PC-3 (cell line): Measurements from ENCODE around the gene NEUROD6. TPM values are rescaled to one million over a fixed set of nuclear protein-coding genes. Genes with fewer than 3 reads are reported as not detected.

Experiments
- ATAC-seq: fragments of 200-7000 bp; cut with Tn5 transposase; 2 replicates; pipeline ENCODE4 v1.9.1; 2020; ENCODE audit warnings: mild to moderate bottlenecking, moderate library complexity
- BruUV-seq: library from RNA; stranded (reverse); fragments of 400-500 nt; replicated peaks from 2 replicates; lab custom pipeline; 2021; lab: Mats Ljungman, UMichigan
- CTCF ChIA-PET: fragments of 300-600 bp; sonication (Branson Sonifier 250); formaldehyde crosslinking; loops from one replicate; lab custom pipeline; 2022; ENCODE audit warnings: antibody characterized with exemption; lab: Charles Lee
- POLR2A ChIA-PET: fragments of 300-600 bp; sonication (Branson Sonifier 250); formaldehyde crosslinking; loops from one replicate; lab custom pipeline; 2022; ENCODE audit warnings: antibody characterized with exemption; ENCODE audit not compliant: unreplicated experiment; lab: Charles Lee
- DNase-seq: peaks from one replicate; pipeline ENCODE4 v3.0.0-alpha.2; 2015
- H2AFZ ChIP-seq: fragments of 300-600 bp; sonication (generic); 2 replicates; pipeline ENCODE4 v1.6.0; 2016; ENCODE audit warnings: antibody characterized with exemption, low read length
- H3F3A ChIP-seq: fragments of 300-600 bp; sonication (generic); one replicate; pipeline ENCODE4 v1.6.0; 2017; ENCODE audit warnings: antibody characterized with exemption, low read length, control low read depth, mild to moderate bottlenecking; ENCODE audit not compliant: unreplicated experiment
- H3K27ac ChIP-seq: fragments of 300-600 bp; sonication (generic); 2 replicates; pipeline ENCODE4 v1.5.1; 2016; ENCODE audit warnings: mild to moderate bottlenecking, low read length
- H3K27me3 ChIP-seq: fragments of 300-600 bp; sonication (generic); 2 replicates; pipeline ENCODE4 v1.6.1; 2016; ENCODE audit warnings: low read length, mixed read lengths
- H3K36me3 ChIP-seq: fragments of 300-600 bp; sonication (generic); 2 replicates; pipeline ENCODE4 v1.6.1; 2016; ENCODE audit warnings: low read depth, mixed run types, low read length, mixed read lengths
- H3K4me1 ChIP-seq: fragments of 300-600 bp; sonication (generic); 2 replicates; pipeline ENCODE4 v1.5.1; 2016; ENCODE audit warnings: low read length; ENCODE audit not compliant: insufficient read depth
- H3K4me2 ChIP-seq: fragments of 300-600 bp; sonication (generic); 2 replicates; pipeline ENCODE4 v1.6.0; 2016; ENCODE audit warnings: low read length
- H3K4me3 ChIP-seq: fragments of 300-600 bp; sonication (generic); 2 replicates; pipeline ENCODE4 v1.5.1; 2016; ENCODE audit warnings: mild to moderate bottlenecking, low read length, mixed read lengths
- H3K79me2 ChIP-seq: fragments of 300-600 bp; sonication (generic); 2 replicates; pipeline ENCODE4 v1.6.1; 2017; ENCODE audit warnings: low read length, mixed read lengths
- H3K9ac ChIP-seq: fragments of 300-600 bp; sonication (generic); 2 replicates; pipeline ENCODE4 v1.6.0; 2016; ENCODE audit warnings: mild to moderate bottlenecking, low read length
- H3K9me2 ChIP-seq: fragments of 300-600 bp; sonication (generic); replicated peaks from 2 replicates; pipeline ENCODE4 v1.6.1; 2016; ENCODE audit warnings: mixed run types, low read length, mixed read lengths
- H3K9me3 ChIP-seq: fragments of 300-600 bp; sonication (generic); 2 replicates; pipeline ENCODE4 v1.6.1; 2016; ENCODE audit warnings: low read length, mixed read lengths
- H4K20me1 ChIP-seq: fragments of 300-600 bp; sonication (generic); 2 replicates; pipeline ENCODE4 v1.6.1; 2016; ENCODE audit warnings: low read length, mixed read lengths
- CTCF ChIP-seq: fragments of 300-600 bp; sonication (generic); conservative IDR thresholded peaks from 2 replicates; pipeline ENCODE4 v1.5.1; 2017; ENCODE audit warnings: antibody characterized with exemption, low read depth, mild to moderate bottlenecking, low read length
- EZH2 ChIP-seq: fragments of 300-600 bp; sonication (generic); IDR thresholded peaks from one replicate; pipeline ENCODE4 v1.6.1; 2017; ENCODE audit warnings: antibody characterized with exemption, mild to moderate bottlenecking, low read length; ENCODE audit not compliant: unreplicated experiment
- EZH2phosphoT487 ChIP-seq: fragments of 300-600 bp; sonication (generic); IDR thresholded peaks from 2 replicates; pipeline ENCODE4 v1.6.1; 2018; ENCODE audit warnings: mild to moderate bottlenecking, antibody characterized with exemption, low read length, borderline replicate concordance
- intact Hi-C: fragments of 100-400 bp; cut with micrococcal nuclease; formaldehyde crosslinking; loops from 2 replicates; pipeline ENCODE4 v1.9.0; 2023
- total RNA-seq: library from RNA; depleted of rRNA; stranded (reverse); fragments of >200 nt; gene quantifications from 2 replicates; pipeline ENCODE4 v1.2.3, GENCODE V29; 2014

Gene NEUROD6
- total RNA-seq, 1 experiment from 2014 or later = not detected

- no peak overlapping the region for H3K9ac ChIP-seq
- no peaks in the 10 kb centered on the region for H3F3A ChIP-seq
- no peak overlapping the region for H3K27ac ChIP-seq
- no peak overlapping the region for H3K4me2 ChIP-seq
- no peaks in the 10 kb centered on the region for H4K20me1 ChIP-seq
- H3K4me1 ChIP-seq = no peaks in the 10 kb centered on the region
- no TSS peak for BruUV-seq
- no peak overlapping the region for H3K4me3 ChIP-seq
- H3K9me2 ChIP-seq = no peaks in the 10 kb centered on the region
- H3K9me3 ChIP-seq = no peaks in the 10 kb centered on the region
- H2AFZ ChIP-seq = no peak overlapping the region
- H3K36me3 ChIP-seq = no peaks in the 10 kb centered on the region
- TF ChIP-seq CTCF (no peak), EZH2phosphoT487 (no peak), EZH2 (no peak)
- CTCF ChIA-PET = interaction anchor here (0.6 kb wide), 1 partner anchor 9 kb away, joined by 5 read pairs; no protein-coding TSS in a partner anchor
- intact Hi-C loops = no loop called here
- ATAC-seq = no peak
- H3K27me3 ChIP-seq = peaks cover 95% of the 10 kb centered on the region
- POLR2A ChIA-PET = no interaction called here
- DNase-seq = no peak
- no peaks in the 10 kb centered on the region for H3K79me2 ChIP-seq
These were observed 23.0 kb upstream of the NEUROD6 start for GRCh38 chr7:31363496-31363895.

DNA sequence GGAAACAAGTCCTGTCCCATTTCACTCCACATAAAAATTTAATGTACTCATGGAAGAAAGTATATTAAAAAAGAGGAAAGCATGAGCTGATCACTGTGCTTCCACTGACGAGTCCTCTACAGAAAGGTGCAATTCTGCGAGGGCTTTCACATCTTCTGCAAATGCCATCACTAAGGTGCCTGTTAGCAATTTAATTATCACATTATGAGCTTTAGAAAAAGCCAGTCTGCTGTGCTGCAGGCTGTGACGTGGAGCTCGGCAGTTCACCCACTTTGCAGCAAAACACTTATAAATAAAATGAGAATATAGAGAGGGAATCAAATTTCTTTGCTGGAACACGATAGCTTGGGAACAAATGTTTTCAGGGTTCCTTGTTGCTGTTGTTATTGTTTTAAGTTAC, 22.5 kb upstream of the NEUROD6 start:
- Histone ChIP-seq H4K20me1 (no peaks in the 10 kb centered on the region), H3K9me2 (no peaks in the 10 kb centered on the region), H3K27me3 (peaks cover 95% of the 10 kb centered on the region), H3F3A (no peaks in the 10 kb centered on the region), H3K4me2 (no peak overlapping the region), H3K4me1 (no peaks in the 10 kb centered on the region), H3K27ac (no peak overlapping the region), H3K36me3 (no peaks in the 10 kb centered on the region), H3K79me2 (no peaks in the 10 kb centered on the region), H2AFZ (no peak overlapping the region), H3K9ac (no peak overlapping the region), H3K4me3 (no peak overlapping the region), H3K9me3 (no peaks in the 10 kb centered on the region)
- no peak for ATAC-seq
- ChIA-PET POLR2A (no interaction called here), CTCF (interaction anchor here (0.6 kb wide), 1 partner anchor 9 kb away, joined by 5 read pairs; no protein-coding TSS in a partner anchor)
- TF ChIP-seq EZH2phosphoT487 (no peak), CTCF (no peak), EZH2 (no peak)
- intact Hi-C loops = no loop called here
- DNase-seq = no peak
- BruUV-seq = no TSS peak

DNA sequence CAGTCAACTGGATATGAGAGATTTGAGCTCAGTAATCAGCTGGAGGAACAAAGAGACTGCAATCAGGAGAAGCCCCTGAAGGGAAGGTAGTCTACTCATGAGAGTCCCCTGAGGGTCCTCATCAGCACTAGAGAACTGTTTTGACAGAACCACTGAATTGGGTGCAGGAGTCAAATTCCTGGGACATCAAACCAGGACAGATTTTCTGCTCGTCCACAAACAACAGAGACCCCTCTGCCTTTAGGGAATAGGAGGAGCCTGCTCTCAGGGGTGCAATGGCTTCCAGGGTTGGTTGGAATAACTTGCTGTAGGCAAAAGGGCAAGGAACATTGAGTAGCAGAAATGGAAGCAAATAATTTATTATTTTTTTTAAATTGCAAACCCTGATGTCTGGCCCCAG, 21.9 kb upstream of the NEUROD6 start:
- Histone ChIP-seq H3F3A (no peaks in the 10 kb centered on the region), H3K9me2 (no peaks in the 10 kb centered on the region), H2AFZ (no peak overlapping the region), H3K27ac (no peak overlapping the region), H3K79me2 (no peaks in the 10 kb centered on the region), H3K4me3 (no peak overlapping the region), H3K36me3 (no peaks in the 10 kb centered on the region), H3K9ac (no peak overlapping the region), H3K27me3 (peaks cover 95% of the 10 kb centered on the region), H3K4me2 (no peak overlapping the region), H3K4me1 (no peaks in the 10 kb centered on the region), H4K20me1 (no peaks in the 10 kb centered on the region), H3K9me3 (no peaks in the 10 kb centered on the region)
- ChIA-PET CTCF (no interaction called here), POLR2A (no interaction called here)
- DNase-seq = no peak
- no peak for TF ChIP-seq EZH2
- no peak for TF ChIP-seq CTCF
- no peak for TF ChIP-seq EZH2phosphoT487
- BruUV-seq = no TSS peak
- intact Hi-C loops = no loop called here
- no peak for ATAC-seq
